Neuronal stem cell (in vitro differentiated cells): ENCODE measurements around the gene CCSER2.

Experiments
- DNase-seq: peaks from one replicate; pipeline ENCODE4 v3.0.0-alpha.2; 2013; ENCODE audit warnings: low spot score
- H2AFZ ChIP-seq: one replicate; pipeline ENCODE4 v1.6.1; 2013; ENCODE audit warnings: mild to moderate bottlenecking, low read length, inconsistent platforms
- H2AK5ac ChIP-seq: 2 replicates; pipeline ENCODE4 v1.6.1; 2013; ENCODE audit warnings: low read depth, mild to moderate bottlenecking, inconsistent platforms, low read length, moderate library complexity, mixed read lengths
- H2BK120ac ChIP-seq: 2 replicates; pipeline ENCODE4 v1.6.1; 2013; ENCODE audit warnings: low read depth, mild to moderate bottlenecking, inconsistent platforms, low read length, moderate library complexity, mixed read lengths
- H2BK12ac ChIP-seq: one replicate; pipeline ENCODE4 v1.6.1; 2013; ENCODE audit warnings: low read length, inconsistent platforms
- H2BK15ac ChIP-seq: 2 replicates; pipeline ENCODE4 v1.6.1; 2013; ENCODE audit warnings: mild to moderate bottlenecking, low read length, inconsistent platforms, mixed read lengths
- H2BK5ac ChIP-seq: one replicate; pipeline ENCODE4 v1.6.1; 2013; ENCODE audit warnings: inconsistent platforms, mild to moderate bottlenecking, low read length, moderate library complexity
- H3K14ac ChIP-seq: one replicate; pipeline ENCODE4 v1.6.1; 2013; ENCODE audit warnings: low read length, inconsistent platforms
- H3K18ac ChIP-seq: 2 replicates; pipeline ENCODE4 v1.6.1; 2013; ENCODE audit warnings: low read length, inconsistent platforms
- H3K23ac ChIP-seq: 2 replicates; pipeline ENCODE4 v1.6.1; 2013; ENCODE audit warnings: low read depth, mild to moderate bottlenecking, mixed read lengths, low read length, inconsistent platforms; ENCODE audit not compliant: poor library complexity
- H3K27ac ChIP-seq: replicated peaks from 3 replicates; pipeline ENCODE4 v1.5.1; 2013; ENCODE audit warnings: low read length, inconsistent platforms
- H3K27me3 ChIP-seq, 3 experiments: 2 replicates each; pipeline ENCODE4 v1.6.1; 2013; ENCODE audit warnings: low read length in 3 of 3, mild to moderate bottlenecking in 2 of 3, inconsistent platforms in 1 of 3, low read depth in 1 of 3, mixed read lengths in 1 of 3, moderate library complexity in 1 of 3; ENCODE audit not compliant: control insufficient read depth in 3 of 3, insufficient read depth in 3 of 3
- H3K36me3 ChIP-seq, 2 donors: replicated peaks in 1 of 2; 2 replicates each; pipeline ENCODE4 v1.6.1; 2013; ENCODE audit warnings: low read length in 2 of 2; ENCODE audit not compliant: control insufficient read depth in 2 of 2, insufficient read depth in 2 of 2
- H3K4ac ChIP-seq: 2 replicates; pipeline ENCODE4 v1.6.1; 2013; ENCODE audit warnings: inconsistent platforms, mild to moderate bottlenecking, low read length, moderate library complexity
- H3K4me1 ChIP-seq, 2 donors: 1 replicate in 1 of 2; 2 replicates in 1 of 2; pipeline ENCODE4 v1.6.1; 2013; ENCODE audit warnings: low read length in 2 of 2, low read depth in 1 of 2; ENCODE audit not compliant: control insufficient read depth in 2 of 2, insufficient read depth in 1 of 2
- H3K4me2 ChIP-seq: one replicate; pipeline ENCODE4 v1.6.1; 2013; ENCODE audit warnings: mild to moderate bottlenecking, low read length, inconsistent platforms; ENCODE audit not compliant: insufficient read depth, poor library complexity, severe bottlenecking
- H3K4me3 ChIP-seq, 2 donors: 2 replicates each; pipeline ENCODE4 v1.5.1; 2013; ENCODE audit warnings: low read length in 2 of 2, mild to moderate bottlenecking in 2 of 2, inconsistent platforms in 1 of 2, moderate library complexity in 1 of 2
- H3K79me1 ChIP-seq: one replicate; pipeline ENCODE4 v1.6.1; 2013; ENCODE audit warnings: low read depth, mild to moderate bottlenecking, inconsistent platforms, low read length, moderate library complexity
- H3K9ac ChIP-seq: one replicate; pipeline ENCODE4 v1.6.1; 2013; ENCODE audit warnings: mild to moderate bottlenecking, low read depth, low read length, inconsistent platforms; ENCODE audit not compliant: poor library complexity
- H3K9me3 ChIP-seq, 2 donors: replicated peaks in 1 of 2; 2 replicates each; pipeline versions ENCODE3 to v1.6.1; 2013; ENCODE audit warnings: low read length in 2 of 2, mild to moderate bottlenecking in 2 of 2, inconsistent platforms in 1 of 2, low read depth in 1 of 2, mixed read lengths in 1 of 2, moderate library complexity in 1 of 2; ENCODE audit not compliant: control insufficient read depth in 2 of 2, insufficient read depth in 1 of 2
- H4K8ac ChIP-seq: one replicate; pipeline ENCODE4 v1.6.1; 2013; ENCODE audit warnings: low read depth, mild to moderate bottlenecking, inconsistent platforms, low read length, moderate library complexity
- H4K91ac ChIP-seq: one replicate; pipeline ENCODE4 v1.6.1; 2013; ENCODE audit warnings: low read length, low read depth, mild to moderate bottlenecking, inconsistent platforms; ENCODE audit not compliant: poor library complexity
- WGBS, 2 donors: extraction: QIAGEN DNeasy Blood & Tissue Kit; methylation state at CpG; one replicate each; pipeline ENCODE4 v1.1.7; 2013; ENCODE audit warnings: missing lambda C conversion rate in 2 of 2, mixed read lengths in 1 of 2; ENCODE audit not compliant: insufficient read length in 2 of 2, insufficient replicate concordance in 1 of 2; ENCODE audit errors: extremely low coverage in 2 of 2; 5-methylcytosine and 5-hydroxymethylcytosine counted together

CCSER2 gene

GRCh38 chr10:84511106-84511505 lies 182.7 kb downstream of the CCSER2 start:
- no peak for DNase-seq
- no peak overlapping the region for H3K9ac ChIP-seq
- no peak overlapping the region for H3K4me2 ChIP-seq
- no peak overlapping the region for H4K8ac ChIP-seq
- H3K27ac ChIP-seq, result no peak overlapping the region
- H3K4me3 ChIP-seq, result no peak overlapping the region
- no peaks in the 10 kb centered on the region for H3K9me3 ChIP-seq
- no peak overlapping the region for H3K14ac ChIP-seq
- no peak overlapping the region for H3K4ac ChIP-seq
- H2AK5ac ChIP-seq, result no peak overlapping the region
- no peak overlapping the region for H2BK120ac ChIP-seq
- H2BK12ac ChIP-seq, result no peak overlapping the region
- peaks cover 3 to 8% of the 10 kb centered on the region in 2 donors for H3K4me1 ChIP-seq
- no peaks in the 10 kb centered on the region for H3K27me3 ChIP-seq
- no peak overlapping the region for H2BK5ac ChIP-seq
- no peak overlapping the region for H2BK15ac ChIP-seq
- H3K79me1 ChIP-seq, result no peaks in the 10 kb centered on the region
- no peak overlapping the region for H3K18ac ChIP-seq
- H3K36me3 ChIP-seq, result peaks cover 7 to 21% of the 10 kb centered on the region in 2 donors
- no peak overlapping the region for H4K91ac ChIP-seq
- WGBS, 2 donors, result no CpG with 5 or more reads among the region's 2 CpGs
- no peak overlapping the region for H3K23ac ChIP-seq
- H2AFZ ChIP-seq, result no peak overlapping the region

GRCh38 chr10:84511709-84512285 lies 183.4 kb downstream of the CCSER2 start:
- Histone ChIP-seq H3K4me2 (no peak overlapping the region), H3K4me1 (peaks cover 3 to 8% of the 10 kb centered on the region in 2 donors), H3K23ac (no peak overlapping the region), H2BK15ac (no peak overlapping the region), H2AK5ac (no peak overlapping the region), H3K36me3 (peaks cover 7 to 24% of the 10 kb centered on the region in 2 donors), H2BK12ac (no peak overlapping the region), H3K27ac (no peak overlapping the region), H3K4ac (no peak overlapping the region), H2BK5ac (no peak overlapping the region), H2AFZ (no peak overlapping the region), H4K8ac (no peak overlapping the region), H3K9me3 (no peaks in the 10 kb centered on the region), H4K91ac (no peak overlapping the region), H3K18ac (no peak overlapping the region), H3K27me3 (no peaks in the 10 kb centered on the region), H3K14ac (no peak overlapping the region), H3K4me3 (no peak overlapping the region), H3K79me1 (no peaks in the 10 kb centered on the region), H2BK120ac (no peak overlapping the region), H3K9ac (no peak overlapping the region)
- no CpG with 5 or more reads among the region's 5 CpGs for WGBS, 2 donors
- DNase-seq, result no peak

GRCh38 chr10:84517554-84517953 lies 189.2 kb downstream of the CCSER2 start:
- Histone ChIP-seq H2BK15ac (no peak overlapping the region), H3K36me3 (peaks cover 7 to 29% of the 10 kb centered on the region in 2 donors), H3K27me3 (no peaks in the 10 kb centered on the region), H3K4me1 (peaks cover 3% of the 10 kb centered on the region in 2 donors), H3K27ac (no peak overlapping the region), H4K91ac (no peak overlapping the region), H3K9me3 (no peaks in the 10 kb centered on the region), H2BK5ac (no peak overlapping the region), H2AK5ac (no peak overlapping the region), H2BK120ac (no peak overlapping the region), H2BK12ac (no peak overlapping the region), H4K8ac (no peak overlapping the region), H3K18ac (no peak overlapping the region), H3K4ac (no peak overlapping the region), H3K9ac (no peak overlapping the region), H3K4me2 (no peak overlapping the region), H2AFZ (no peak overlapping the region), H3K23ac (no peak overlapping the region), H3K4me3 (no peak overlapping the region), H3K79me1 (no peaks in the 10 kb centered on the region), H3K14ac (no peak overlapping the region)
- no CpG with 5 or more reads among the region's 4 CpGs for WGBS, 2 donors
- no peak for DNase-seq

- no peak overlapping the region for H2BK15ac ChIP-seq
These were observed 190.8 kb downstream of the CCSER2 start for GRCh38 chr10:84519235-84519634.

More at GRCh38 chr10:84519235-84519634, 190.8 kb downstream of the CCSER2 start:
- no peak for DNase-seq
- Histone ChIP-seq H4K91ac (no peak overlapping the region), H3K14ac (no peak overlapping the region), H3K36me3 (peaks cover 2 to 19% of the 10 kb centered on the region in 2 donors), H2BK12ac (no peak overlapping the region), H2AK5ac (no peak overlapping the region), H2BK5ac (no peak overlapping the region), H3K4me1 (peaks cover 7 to 13% of the 10 kb centered on the region in 2 donors), H4K8ac (no peak overlapping the region), H3K23ac (no peak overlapping the region), H2BK120ac (no peak overlapping the region), H3K4me3 (no peak overlapping the region), H3K27ac (no peak overlapping the region), H3K9ac (no peak overlapping the region), H3K4me2 (no peak overlapping the region), H3K27me3 (no peaks in the 10 kb centered on the region), H3K9me3 (no peaks in the 10 kb centered on the region), H2AFZ (no peak overlapping the region), H3K79me1 (no peaks in the 10 kb centered on the region), H3K18ac (no peak overlapping the region), H3K4ac (no peak overlapping the region)
- WGBS, 2 donors, result no CpG with 5 or more reads among the region's 3 CpGs
